HEK293 (cell line): ENCODE measurements around the gene MACF1.

Source experiments
- KLF10 ChIP-seq: fragments of 450-650 bp; IDR thresholded peaks from 2 replicates; pipeline ENCODE4 v1.5.1; 2018; ENCODE audit warnings: missing biosample characterization, mild to moderate bottlenecking, missing genetic modification characterization
- MEIS1 ChIP-seq: sonication (generic); formaldehyde crosslinking; IDR thresholded peaks from 2 replicates; pipeline ENCODE4 v1.8.1; 2022; ENCODE audit warnings: missing genetic modification reagents, mild to moderate bottlenecking, borderline replicate concordance
- YY1 ChIP-seq: fragments of 450-650 bp; formaldehyde crosslinking; IDR thresholded peaks from 2 replicates; pipeline ENCODE4 v1.5.1; 2018; ENCODE audit warnings: missing biosample characterization, missing genetic modification characterization
- ZNF175 ChIP-seq: fragments of 450-650 bp; formaldehyde crosslinking; IDR thresholded peaks from 2 replicates; pipeline ENCODE4 v1.5.1; 2016; ENCODE audit warnings: missing biosample characterization, missing genetic modification characterization
- ZNF202 ChIP-seq: fragments of 450-650 bp; formaldehyde crosslinking; IDR thresholded peaks from 2 replicates; pipeline ENCODE4 v1.5.1; 2016; ENCODE audit warnings: missing biosample characterization, missing genetic modification characterization, borderline replicate concordance
- ZNF292 ChIP-seq: fragments of 450-650 bp; formaldehyde crosslinking; IDR thresholded peaks from 2 replicates; pipeline ENCODE4 v1.5.1; 2016; ENCODE audit warnings: low read depth, missing biosample characterization, missing genetic modification characterization, borderline replicate concordance
- ZNF37A ChIP-seq: fragments of 450-650 bp; IDR thresholded peaks from 2 replicates; pipeline ENCODE4 v1.5.1; 2018; ENCODE audit warnings: missing biosample characterization, missing genetic modification characterization
- ZNF549 ChIP-seq: fragments of 450-650 bp; IDR thresholded peaks from 2 replicates; pipeline ENCODE4 v1.5.1; 2018; ENCODE audit warnings: missing biosample characterization, missing genetic modification characterization, mild to moderate bottlenecking, inconsistent platforms, moderate library complexity
- ZNF580 ChIP-seq: fragments of 450-650 bp; formaldehyde crosslinking; IDR thresholded peaks from 2 replicates; pipeline ENCODE4 v1.5.1; 2016; ENCODE audit warnings: missing biosample characterization, missing genetic modification characterization
- TF ChIP-seq, protein P1 (sequence below): fragments of 450-650 bp; formaldehyde crosslinking; IDR thresholded peaks from 2 replicates; pipeline ENCODE4 v1.5.1; 2016; ENCODE audit warnings: missing biosample characterization, missing genetic modification characterization
- TF ChIP-seq, protein P2 (sequence below): fragments of 450-650 bp; formaldehyde crosslinking; IDR thresholded peaks from 2 replicates; pipeline ENCODE4 v1.5.1; 2016; ENCODE audit warnings: missing biosample characterization, missing genetic modification characterization, low read depth
- TF ChIP-seq, protein P3 (sequence below): fragments of 450-650 bp; formaldehyde crosslinking; IDR thresholded peaks from 2 replicates; pipeline ENCODE4 v1.5.1; 2016; ENCODE audit warnings: missing biosample characterization, missing genetic modification characterization
- TF ChIP-seq, protein P4 (sequence below): fragments of 450-650 bp; formaldehyde crosslinking; IDR thresholded peaks from 2 replicates; pipeline ENCODE4 v1.5.1; 2016; ENCODE audit warnings: missing biosample characterization, missing genetic modification characterization

DNA sequence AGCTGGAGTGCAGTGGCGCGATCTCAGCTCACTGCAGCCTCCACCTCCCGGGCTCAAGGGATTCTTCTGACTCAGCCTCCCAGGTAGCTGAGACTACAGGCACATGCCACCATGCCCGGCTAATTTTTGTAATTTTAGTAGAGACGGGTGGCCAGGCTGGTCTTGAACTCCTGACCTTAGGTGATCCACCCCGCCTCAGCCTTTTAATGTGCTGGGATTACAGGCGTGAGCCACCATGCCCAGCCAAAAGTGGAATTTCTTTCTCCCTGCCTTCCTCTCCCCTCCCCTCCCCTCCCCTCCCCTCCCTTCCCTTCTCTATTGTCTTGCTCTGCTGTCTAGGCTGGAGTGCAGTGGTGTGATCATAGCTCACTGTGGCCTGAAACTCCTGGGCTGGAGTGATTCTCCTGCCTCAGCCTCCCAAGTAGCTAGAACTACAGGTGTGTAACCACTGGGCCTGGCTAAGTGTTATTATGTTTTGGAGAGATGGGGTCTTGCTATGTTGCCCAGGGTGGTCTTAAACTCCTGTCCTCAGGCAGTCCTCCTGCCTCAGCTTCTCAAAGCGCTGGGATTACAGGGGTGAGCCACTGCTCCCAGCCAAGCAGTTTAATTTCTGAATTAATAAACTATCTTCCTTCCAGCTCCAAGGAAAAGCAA is 10.0 kb upstream of the MACF1 start:
- TF ChIP-seq ZNF202 (tag by site-specific recombination) (no peak), ZNF37A (tag by site-specific recombination) (no peak), ZNF175 (tag by site-specific recombination) (no peak), ZNF292 (tag by site-specific recombination) (no peak), MEIS1 (no peak), ZNF549 (tag by site-specific recombination) (no peak), YY1 (no peak), KLF10 (tag by site-specific recombination) (no peak), ZNF580 (no peak)
- TF ChIP-seq, protein P1, sequence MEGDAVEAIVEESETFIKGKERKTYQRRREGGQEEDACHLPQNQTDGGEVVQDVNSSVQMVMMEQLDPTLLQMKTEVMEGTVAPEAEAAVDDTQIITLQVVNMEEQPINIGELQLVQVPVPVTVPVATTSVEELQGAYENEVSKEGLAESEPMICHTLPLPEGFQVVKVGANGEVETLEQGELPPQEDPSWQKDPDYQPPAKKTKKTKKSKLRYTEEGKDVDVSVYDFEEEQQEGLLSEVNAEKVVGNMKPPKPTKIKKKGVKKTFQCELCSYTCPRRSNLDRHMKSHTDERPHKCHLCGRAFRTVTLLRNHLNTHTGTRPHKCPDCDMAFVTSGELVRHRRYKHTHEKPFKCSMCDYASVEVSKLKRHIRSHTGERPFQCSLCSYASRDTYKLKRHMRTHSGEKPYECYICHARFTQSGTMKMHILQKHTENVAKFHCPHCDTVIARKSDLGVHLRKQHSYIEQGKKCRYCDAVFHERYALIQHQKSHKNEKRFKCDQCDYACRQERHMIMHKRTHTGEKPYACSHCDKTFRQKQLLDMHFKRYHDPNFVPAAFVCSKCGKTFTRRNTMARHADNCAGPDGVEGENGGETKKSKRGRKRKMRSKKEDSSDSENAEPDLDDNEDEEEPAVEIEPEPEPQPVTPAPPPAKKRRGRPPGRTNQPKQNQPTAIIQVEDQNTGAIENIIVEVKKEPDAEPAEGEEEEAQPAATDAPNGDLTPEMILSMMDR (tag by site-specific recombination) = no peak
- TF ChIP-seq, protein P2, sequence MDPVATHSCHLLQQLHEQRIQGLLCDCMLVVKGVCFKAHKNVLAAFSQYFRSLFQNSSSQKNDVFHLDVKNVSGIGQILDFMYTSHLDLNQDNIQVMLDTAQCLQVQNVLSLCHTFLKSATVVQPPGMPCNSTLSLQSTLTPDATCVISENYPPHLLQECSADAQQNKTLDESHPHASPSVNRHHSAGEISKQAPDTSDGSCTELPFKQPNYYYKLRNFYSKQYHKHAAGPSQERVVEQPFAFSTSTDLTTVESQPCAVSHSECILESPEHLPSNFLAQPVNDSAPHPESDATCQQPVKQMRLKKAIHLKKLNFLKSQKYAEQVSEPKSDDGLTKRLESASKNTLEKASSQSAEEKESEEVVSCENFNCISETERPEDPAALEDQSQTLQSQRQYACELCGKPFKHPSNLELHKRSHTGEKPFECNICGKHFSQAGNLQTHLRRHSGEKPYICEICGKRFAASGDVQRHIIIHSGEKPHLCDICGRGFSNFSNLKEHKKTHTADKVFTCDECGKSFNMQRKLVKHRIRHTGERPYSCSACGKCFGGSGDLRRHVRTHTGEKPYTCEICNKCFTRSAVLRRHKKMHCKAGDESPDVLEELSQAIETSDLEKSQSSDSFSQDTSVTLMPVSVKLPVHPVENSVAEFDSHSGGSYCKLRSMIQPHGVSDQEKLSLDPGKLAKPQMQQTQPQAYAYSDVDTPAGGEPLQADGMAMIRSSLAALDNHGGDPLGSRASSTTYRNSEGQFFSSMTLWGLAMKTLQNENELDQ (tag by site-specific recombination) = no peak
- TF ChIP-seq, protein P3, sequence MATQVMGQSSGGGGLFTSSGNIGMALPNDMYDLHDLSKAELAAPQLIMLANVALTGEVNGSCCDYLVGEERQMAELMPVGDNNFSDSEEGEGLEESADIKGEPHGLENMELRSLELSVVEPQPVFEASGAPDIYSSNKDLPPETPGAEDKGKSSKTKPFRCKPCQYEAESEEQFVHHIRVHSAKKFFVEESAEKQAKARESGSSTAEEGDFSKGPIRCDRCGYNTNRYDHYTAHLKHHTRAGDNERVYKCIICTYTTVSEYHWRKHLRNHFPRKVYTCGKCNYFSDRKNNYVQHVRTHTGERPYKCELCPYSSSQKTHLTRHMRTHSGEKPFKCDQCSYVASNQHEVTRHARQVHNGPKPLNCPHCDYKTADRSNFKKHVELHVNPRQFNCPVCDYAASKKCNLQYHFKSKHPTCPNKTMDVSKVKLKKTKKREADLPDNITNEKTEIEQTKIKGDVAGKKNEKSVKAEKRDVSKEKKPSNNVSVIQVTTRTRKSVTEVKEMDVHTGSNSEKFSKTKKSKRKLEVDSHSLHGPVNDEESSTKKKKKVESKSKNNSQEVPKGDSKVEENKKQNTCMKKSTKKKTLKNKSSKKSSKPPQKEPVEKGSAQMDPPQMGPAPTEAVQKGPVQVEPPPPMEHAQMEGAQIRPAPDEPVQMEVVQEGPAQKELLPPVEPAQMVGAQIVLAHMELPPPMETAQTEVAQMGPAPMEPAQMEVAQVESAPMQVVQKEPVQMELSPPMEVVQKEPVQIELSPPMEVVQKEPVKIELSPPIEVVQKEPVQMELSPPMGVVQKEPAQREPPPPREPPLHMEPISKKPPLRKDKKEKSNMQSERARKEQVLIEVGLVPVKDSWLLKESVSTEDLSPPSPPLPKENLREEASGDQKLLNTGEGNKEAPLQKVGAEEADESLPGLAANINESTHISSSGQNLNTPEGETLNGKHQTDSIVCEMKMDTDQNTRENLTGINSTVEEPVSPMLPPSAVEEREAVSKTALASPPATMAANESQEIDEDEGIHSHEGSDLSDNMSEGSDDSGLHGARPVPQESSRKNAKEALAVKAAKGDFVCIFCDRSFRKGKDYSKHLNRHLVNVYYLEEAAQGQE = no peak
- TF ChIP-seq, protein P4, sequence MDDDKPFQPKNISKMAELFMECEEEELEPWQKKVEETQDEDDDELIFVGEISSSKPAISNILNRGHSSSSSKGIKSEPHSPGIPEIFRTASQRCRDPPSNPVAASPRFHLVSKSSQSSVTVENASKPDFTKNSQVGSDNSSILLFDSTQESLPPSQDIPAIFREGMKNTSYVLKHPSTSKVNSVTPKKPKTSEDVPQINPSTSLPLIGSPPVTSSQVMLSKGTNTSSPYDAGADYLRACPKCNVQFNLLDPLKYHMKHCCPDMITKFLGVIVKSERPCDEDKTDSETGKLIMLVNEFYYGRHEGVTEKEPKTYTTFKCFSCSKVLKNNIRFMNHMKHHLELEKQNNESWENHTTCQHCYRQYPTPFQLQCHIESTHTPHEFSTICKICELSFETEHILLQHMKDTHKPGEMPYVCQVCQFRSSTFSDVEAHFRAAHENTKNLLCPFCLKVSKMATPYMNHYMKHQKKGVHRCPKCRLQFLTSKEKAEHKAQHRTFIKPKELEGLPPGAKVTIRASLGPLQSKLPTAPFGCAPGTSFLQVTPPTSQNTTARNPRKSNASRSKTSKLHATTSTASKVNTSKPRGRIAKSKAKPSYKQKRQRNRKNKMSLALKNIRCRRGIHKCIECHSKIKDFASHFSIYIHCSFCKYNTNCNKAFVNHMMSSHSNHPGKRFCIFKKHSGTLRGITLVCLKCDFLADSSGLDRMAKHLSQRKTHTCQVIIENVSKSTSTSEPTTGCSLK (tag by site-specific recombination) = no peak
